Stimulated activated naive CD8-positive, alpha-beta T cell treated with anti-CD3 and anti-CD28 coated beads, Interleukin-15, amount 100 ng/mL, for 72 hours (primary cell): Measurements from ENCODE around the gene OTX2.

ENCODE experiments used
- ATAC-seq: fragments of 150-1000 bp; cut with Tn5 transposase; 2 replicates; pipeline ENCODE4 v1.10.0; 2021; ENCODE audit warnings: mild to moderate bottlenecking, moderate library complexity
- DNase-seq, 2 donors: peaks; one replicate each; pipeline ENCODE4 v3.0.0; 2021 to 2022
- H3K27ac Mint-ChIP-seq, 2 donors: one replicate each; pipeline ENCODE4 v1.8.0; 2022; ENCODE audit warnings: mild to moderate bottlenecking in 2 of 2, mixed read lengths in 2 of 2, moderate library complexity in 2 of 2
- H3K27me3 Mint-ChIP-seq: one replicate; pipeline ENCODE4 v1.8.0; 2022; ENCODE audit warnings: mixed read lengths
- H3K4me1 Mint-ChIP-seq: one replicate; pipeline ENCODE4 v1.8.0; 2022; ENCODE audit warnings: mild to moderate bottlenecking, mixed read lengths
- H3K4me3 Mint-ChIP-seq, 2 donors: one replicate each; pipeline ENCODE4 v1.8.0; 2022; ENCODE audit warnings: mild to moderate bottlenecking in 2 of 2, mixed read lengths in 2 of 2, moderate library complexity in 1 of 2
- H3K9me3 Mint-ChIP-seq, 2 donors: one replicate each; pipeline ENCODE4 v1.8.0; 2022; ENCODE audit warnings: mixed read lengths in 2 of 2

OTX2 gene

DNA sequence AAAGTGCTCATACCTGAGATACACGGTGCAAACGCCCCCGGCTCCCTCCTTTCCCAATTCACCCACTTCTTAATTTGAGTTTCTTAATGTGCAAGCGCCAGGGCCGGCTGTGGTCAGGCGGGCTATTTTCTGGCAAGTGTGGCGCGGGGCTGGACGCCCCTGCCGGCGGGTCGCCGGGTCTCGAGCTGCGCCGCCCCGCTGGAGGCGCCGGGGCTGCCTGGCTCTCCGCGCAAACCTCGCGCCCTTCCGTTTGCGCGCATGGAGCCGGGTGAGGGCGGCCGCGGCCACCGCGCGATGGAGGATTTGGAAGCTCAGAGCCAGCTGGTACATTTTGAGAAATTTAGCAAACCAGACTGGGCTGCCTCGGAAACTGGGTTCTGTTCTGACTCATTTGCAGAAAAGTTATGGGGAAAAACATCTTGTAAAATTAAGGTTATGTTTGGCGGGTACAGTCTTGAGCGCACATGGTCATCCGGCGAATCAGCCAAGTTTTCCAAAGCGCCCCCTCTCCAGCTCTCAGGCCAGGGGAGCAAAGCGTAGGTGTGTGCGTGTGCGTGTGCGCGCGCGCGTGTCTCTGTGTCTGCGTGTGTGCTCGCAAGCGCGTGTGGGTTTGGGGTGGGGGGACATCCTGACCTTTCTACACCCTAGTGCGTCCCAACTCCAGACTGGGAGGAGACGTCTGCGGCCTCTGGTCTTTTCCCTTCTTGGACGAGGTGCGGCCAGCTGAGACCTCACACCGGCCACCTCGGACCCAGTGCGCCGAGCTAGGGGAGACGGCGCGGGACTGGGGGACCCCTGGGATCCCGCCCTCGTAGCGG is 6.5 kb upstream of the OTX2 start:
- no peak for ATAC-seq
- no peaks in the 10 kb centered on the region for H3K9me3 Mint-ChIP-seq
- H3K4me3 Mint-ChIP-seq = no peak overlapping the region
- no peak for DNase-seq
- peaks cover 71% of the 10 kb centered on the region for H3K27me3 Mint-ChIP-seq
- H3K4me1 Mint-ChIP-seq = peaks cover 12% of the 10 kb centered on the region
- H3K27ac Mint-ChIP-seq = no peak overlapping the region

DNA sequence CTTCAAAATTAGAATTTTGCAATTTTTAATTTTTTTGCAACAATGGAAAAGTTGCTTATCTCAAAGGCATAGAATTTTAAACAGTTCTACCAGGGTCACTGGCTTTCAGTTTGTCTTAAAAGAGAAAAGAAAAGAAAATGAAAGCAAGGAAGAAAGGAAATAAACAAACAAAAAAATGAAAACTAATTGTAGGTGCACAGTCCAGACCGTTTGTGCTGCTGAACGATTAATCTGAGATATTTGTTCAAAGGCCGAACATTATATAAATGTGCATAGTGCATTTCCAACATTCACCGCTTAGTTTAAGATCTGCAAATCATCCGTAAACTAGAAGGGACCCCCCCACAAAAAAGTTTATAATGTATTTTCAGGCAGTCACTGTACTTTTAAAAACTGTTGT is 5.5 kb upstream of the OTX2 start:
- Mint-ChIP-seq H3K4me1 (peaks cover 18% of the 10 kb centered on the region), H3K9me3 (peaks cover 0 to 5% of the 10 kb centered on the region in 2 donors), H3K27me3 (peaks cover 73% of the 10 kb centered on the region), H3K27ac (no peak overlapping the region), H3K4me3 (no peak overlapping the region)
- ATAC-seq = no peak
- no peak for DNase-seq

DNA sequence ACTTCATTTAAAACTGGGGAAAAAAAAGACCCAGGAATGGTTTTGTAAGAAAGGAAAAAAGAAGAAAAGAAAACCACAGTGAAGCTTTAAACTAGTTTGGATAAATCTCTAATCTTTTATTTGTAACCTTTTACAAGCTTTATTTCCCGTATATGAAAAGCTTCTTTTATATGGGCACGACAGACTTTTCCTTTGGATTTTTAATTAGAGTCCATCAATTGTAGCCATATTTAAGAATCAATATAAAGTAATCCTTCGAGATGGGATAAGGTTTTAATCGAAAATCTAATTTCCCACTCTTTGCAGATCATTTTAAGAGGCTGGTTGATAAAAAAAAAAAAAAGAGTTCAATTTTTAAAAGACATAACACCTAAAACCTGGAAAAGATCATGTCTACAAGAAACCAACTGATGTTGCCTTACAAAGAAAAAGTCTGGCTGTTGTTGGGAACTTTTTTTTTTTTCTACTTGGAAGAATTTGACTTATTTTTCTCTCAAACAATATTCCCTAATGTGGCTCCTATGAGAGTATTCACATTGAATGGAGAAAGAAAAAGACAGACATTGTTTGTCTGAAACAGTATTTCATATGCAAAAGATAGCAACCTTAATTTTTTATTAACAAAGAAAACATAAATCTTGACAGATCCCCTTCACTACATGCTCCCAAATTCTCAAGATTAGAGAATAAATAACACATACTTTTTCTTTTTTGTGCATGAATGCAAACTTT is 4.9 kb upstream of the OTX2 start:
- Mint-ChIP-seq H3K27me3 (peaks cover 73% of the 10 kb centered on the region), H3K27ac (no peak overlapping the region), H3K4me1 (peaks cover 24% of the 10 kb centered on the region), H3K9me3 (peaks cover under 1 to 5% of the 10 kb centered on the region in 2 donors), H3K4me3 (no peak overlapping the region)
- ATAC-seq (no peak), DNase-seq (no peak)

DNA sequence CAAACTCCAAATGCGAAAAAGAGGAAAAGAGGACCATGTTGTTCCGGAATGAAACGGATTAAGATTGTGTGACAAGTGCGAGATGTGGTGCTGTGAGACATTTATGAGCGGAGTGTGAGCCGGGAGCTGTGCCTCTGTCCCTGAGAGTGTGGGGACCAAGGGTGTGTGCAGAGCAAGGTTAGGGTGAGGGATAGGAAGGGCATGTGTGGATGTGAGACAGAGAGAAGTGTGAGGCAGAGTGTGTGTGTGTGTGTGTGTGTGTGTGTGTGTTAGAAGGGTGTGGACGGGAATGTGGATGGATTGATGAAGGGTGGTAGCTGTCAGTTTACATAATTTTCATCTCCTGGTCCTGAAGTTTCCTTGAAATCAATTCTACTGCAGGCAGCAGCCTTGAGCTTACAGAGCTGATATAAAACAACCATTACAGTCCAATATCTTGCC is 4.3 kb upstream of the OTX2 start:
- DNase-seq (no peak), ATAC-seq (no peak)
- peaks cover 30% of the 10 kb centered on the region for H3K4me1 Mint-ChIP-seq
- H3K27ac Mint-ChIP-seq = no peak overlapping the region
- H3K27me3 Mint-ChIP-seq = peaks cover 75% of the 10 kb centered on the region
- no peak overlapping the region for H3K4me3 Mint-ChIP-seq
- peaks cover 5 to 6% of the 10 kb centered on the region in 2 donors for H3K9me3 Mint-ChIP-seq

DNA sequence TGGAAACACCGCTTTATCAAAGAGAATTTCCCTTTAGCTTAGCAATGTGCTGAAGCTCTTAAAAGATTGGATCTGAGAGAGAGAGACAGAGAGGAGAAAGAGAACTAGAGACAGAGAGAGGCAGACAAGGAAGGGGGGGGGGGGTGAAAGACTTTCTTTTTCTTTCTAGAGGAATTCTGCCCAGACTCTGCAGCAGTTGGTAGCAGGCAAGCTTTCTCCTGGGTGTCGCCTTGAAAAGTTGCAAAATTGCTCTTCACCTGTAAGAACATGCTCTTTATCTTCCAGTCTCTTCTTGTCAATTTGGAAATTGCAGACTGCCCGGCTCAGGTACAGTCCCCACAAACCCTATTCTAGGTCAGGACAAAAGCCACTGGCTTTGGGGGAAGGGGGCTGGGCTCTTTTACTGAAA is 2.9 kb upstream of the OTX2 start:
- ATAC-seq (no peak), DNase-seq (no peak)
- Mint-ChIP-seq H3K27me3 (peaks cover 83% of the 10 kb centered on the region), H3K27ac (no peak overlapping the region), H3K9me3 (peaks cover 5 to 6% of the 10 kb centered on the region in 2 donors), H3K4me3 (no peak overlapping the region), H3K4me1 (peaks cover 35% of the 10 kb centered on the region)

DNA sequence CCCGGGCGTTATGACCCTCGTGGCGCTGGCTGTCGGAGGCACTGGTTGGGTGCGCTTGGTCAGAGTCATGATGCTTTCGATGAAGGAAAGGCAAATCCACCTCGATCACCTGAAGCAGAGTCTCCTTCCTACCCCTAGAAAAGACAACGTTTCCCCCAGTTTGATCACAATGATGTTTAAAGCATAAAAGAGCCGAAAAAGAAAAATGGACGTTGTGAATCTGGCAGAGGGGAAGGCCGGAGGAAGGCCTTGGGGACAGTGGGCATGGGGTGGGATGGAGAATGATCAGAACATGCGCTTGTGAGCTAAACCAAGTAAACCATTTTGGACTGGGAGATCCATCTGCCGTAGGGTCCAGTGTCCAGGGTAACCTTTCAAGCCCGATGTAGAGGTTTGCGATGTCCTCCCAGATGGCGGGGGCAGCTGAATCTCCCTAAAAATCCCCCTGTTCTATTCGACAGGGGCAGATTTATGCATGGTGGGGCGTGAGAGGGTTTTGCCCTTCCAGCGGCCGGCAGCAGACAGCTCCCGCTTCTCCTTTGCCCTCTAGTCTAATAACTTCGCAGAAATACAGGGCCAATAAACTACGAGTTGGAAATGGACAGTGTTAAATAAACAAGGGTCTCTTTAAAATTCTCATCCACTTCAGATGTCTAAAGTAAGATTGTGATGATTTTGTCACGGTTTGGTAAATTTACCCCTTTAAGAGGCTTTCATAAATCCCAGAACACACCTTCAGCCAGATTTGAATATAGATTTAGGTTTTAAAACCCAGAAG is 2.3 kb upstream of the OTX2 start:
- DNase-seq = no peak
- no peak for ATAC-seq
- peaks cover 37% of the 10 kb centered on the region for H3K4me1 Mint-ChIP-seq
- H3K27me3 Mint-ChIP-seq = peaks cover 83% of the 10 kb centered on the region
- H3K4me3 Mint-ChIP-seq = no peak overlapping the region
- H3K27ac Mint-ChIP-seq = no peak overlapping the region
- H3K9me3 Mint-ChIP-seq = peaks cover 5 to 6% of the 10 kb centered on the region in 2 donors

DNA sequence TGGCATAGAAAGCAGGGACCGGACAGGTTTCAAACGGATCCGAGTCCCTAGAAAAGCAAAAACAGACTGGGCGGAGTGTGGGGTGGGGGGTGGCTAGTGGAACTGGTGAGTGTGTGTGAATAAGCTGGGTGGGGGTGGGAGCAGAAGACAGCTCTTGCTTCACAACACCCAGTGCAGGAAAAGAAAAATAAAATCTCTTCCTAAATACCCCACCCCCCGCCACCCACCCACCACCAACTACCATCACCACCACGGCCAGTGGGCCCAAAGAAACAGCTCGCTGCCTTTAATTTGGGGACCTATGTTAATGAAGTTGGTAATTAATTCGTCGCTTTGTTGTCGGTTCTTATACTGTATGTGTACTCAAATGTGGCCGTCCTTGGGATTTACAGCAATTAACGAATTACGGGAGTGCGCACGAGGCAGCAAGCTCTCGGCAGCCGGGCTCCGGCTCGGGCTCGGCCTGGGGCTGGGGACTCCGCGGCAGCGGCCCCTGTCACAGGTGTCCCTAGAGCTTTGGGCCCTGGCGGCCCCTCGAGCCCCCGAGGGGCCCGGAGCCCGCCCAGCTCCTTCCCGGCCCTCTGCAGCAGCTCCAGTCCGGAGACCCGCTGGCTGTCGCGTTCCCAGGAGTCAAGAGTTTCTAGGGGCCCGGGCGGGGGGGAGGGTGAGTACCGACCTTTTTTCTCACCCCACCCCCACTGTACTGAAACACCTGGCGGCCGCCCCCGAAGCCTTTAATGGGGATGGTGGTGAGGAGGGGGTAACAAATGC is 1.5 kb upstream of the OTX2 start:
- Mint-ChIP-seq H3K9me3 (peaks cover 5 to 6% of the 10 kb centered on the region in 2 donors), H3K27ac (no peak overlapping the region), H3K4me1 (peaks cover 42% of the 10 kb centered on the region), H3K27me3 (peaks cover 83% of the 10 kb centered on the region), H3K4me3 (no peak overlapping the region)
- ATAC-seq (no peak), DNase-seq (no peak)

DNA sequence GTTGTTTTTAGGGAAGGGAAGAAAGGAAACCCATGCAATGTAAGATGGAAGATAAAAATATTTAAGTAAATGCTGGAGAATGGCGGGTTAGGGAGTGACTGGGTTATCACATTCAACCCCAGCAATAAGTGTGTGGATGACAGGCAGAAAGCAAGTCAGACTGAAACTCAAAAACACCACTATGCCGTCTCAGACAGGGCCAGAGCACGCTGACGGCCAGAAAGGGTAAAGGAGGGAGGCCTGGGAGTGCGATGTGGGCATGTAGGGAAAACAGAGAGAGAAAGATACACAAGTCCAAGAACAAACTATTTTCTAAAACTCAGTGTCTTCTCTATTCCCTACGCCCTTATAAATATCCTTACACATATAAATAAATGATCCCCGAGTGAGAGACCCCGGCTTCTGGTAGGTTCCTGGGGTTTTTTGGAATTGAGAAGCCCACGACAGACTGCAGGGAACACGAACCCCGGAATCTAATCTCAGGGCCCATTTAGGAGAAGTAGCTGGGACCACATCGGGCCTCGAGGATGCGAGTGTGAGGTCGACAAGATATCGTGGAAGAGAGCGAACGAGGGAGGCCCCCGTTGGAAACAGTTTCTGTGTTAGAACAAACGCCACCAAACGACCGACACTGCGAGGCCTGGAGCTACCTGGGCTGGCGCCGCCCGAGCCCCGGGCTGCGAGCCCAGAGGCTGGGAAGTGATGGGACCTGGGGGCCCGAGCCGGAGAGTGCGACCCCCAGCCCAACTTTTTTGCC is 735 bp upstream of the OTX2 start:
- Mint-ChIP-seq H3K27ac (no peak overlapping the region), H3K4me1 (peaks cover 50% of the 10 kb centered on the region), H3K27me3 (peaks cover 86% of the 10 kb centered on the region), H3K4me3 (no peak overlapping the region), H3K9me3 (peaks cover 5 to 6% of the 10 kb centered on the region in 2 donors)
- DNase-seq (no peak), ATAC-seq (no peak)

DNA sequence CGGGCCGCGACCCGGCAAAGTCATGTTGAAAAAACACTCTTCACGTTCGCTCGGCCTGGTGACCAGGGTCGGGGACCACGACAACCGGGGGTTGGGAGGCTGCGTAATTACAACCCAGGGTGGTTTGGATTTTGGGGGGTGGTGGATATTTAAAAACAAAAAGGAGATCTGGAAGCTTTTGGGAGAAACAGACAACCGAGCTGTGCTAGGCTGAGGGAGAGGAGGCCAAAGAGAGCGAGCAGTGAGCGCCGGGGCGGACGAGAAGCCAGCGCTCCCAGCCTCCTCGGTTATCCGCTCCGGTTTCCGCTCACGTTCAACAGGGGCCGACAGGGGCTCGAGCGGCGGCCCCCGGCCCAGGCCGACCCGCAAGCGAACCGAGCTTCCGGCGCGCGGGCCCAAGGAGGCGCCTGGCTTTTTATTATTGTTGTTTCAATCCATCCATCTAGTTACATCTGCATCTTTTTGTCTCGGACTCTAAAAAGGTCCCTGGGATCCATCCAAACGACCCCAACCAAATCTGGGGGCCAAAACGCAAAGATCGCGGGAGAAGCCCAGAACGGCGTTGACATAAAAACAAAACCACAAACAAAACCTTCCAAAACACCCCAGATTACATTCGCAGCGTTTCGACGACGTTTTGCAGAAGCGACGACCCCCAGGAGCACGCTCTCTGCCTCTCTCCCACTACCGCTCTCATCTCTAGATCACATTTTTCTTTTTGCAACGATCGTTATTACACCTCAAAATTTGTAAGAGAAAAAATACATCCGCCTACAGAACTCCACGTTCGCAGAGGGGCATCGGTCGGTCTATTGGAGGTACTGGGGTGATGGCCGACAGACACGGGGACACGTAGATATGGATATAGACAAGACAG is 771 bp downstream of the OTX2 start:
- H3K4me3 Mint-ChIP-seq = peak overlapping the region; percentile 4 to 68
- peak overlapping the region in 1 of 2 donors; percentile 82 for H3K27ac Mint-ChIP-seq
- no peak for ATAC-seq
- H3K4me1 Mint-ChIP-seq = peaks cover 62% of the 10 kb centered on the region
- peaks cover 97% of the 10 kb centered on the region for H3K27me3 Mint-ChIP-seq
- peaks cover 5 to 16% of the 10 kb centered on the region in 2 donors for H3K9me3 Mint-ChIP-seq
- no peak for DNase-seq

DNA sequence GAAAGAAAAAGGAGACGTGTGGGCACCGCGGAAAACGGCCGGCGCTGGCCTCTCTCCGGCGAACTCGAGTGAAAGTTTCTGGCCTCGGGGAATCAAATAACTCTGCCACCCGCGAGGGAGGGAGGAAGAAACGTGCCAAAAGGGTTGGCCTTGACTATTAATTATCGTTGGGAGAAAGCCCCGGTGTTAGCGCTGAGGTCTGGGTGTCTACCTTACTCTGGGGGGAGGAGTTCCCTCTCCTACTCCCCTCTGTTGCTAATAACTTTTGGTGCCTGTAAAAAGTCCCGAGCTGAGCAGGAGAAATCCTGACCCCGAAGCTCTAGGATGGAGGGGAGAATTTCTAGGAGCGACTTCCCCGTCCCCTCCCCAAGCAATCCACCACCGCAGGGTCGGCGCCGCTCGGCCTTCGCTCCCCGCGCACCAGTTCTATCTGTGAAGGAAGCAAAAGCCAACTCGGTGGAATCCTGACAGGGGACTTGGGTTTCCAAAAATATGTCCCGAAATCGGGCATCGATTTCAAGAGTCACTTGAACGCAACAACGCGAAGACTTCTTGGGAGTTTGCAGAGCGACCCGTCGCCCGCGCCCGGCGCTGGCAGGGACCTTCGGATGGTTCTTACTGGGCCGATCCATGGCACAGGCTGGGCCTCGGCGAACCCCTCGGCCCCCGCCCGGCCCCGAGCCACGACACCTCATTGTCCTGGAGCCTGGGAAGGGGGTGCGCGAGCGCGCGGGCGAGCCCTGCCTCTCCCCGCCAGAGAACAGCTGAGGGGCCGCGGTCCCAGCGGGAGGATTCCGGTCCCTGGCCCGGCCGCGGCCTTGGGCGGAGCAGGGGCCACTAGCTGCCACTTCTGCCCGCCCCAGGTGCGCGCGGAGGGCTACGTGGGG is 1.7 kb downstream of the OTX2 start:
- Mint-ChIP-seq H3K4me1 (peaks cover 66% of the 10 kb centered on the region), H3K27me3 (peaks cover 97% of the 10 kb centered on the region), H3K4me3 (peak overlapping the region; percentile 45 to 64), H3K9me3 (peaks cover 5 to 20% of the 10 kb centered on the region in 2 donors), H3K27ac (peak overlapping the region in 1 of 2 donors; percentile 82)
- no peak for ATAC-seq
- peak in 1 of 2 donors; percentile 3 for DNase-seq

DNA sequence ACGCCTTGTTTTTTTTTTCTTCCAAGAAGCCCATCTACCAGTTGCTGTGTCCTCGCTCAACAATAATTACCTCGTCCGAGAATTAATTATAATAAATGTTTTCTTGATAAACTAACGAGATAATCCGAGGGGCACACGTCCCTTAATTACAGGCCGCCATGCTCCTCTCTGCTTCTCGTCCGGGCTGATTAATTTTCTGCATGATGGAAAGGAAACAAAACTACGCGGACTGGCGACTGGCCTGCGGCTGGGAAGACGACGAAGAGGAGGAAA is 2.2 kb downstream of the OTX2 start:
- DNase-seq (no peak), ATAC-seq (no peak)
- Mint-ChIP-seq H3K4me1 (peaks cover 66% of the 10 kb centered on the region), H3K4me3 (peak overlapping the region; percentile 45 to 64), H3K9me3 (peaks cover 5 to 20% of the 10 kb centered on the region in 2 donors), H3K27ac (peak overlapping the region in 1 of 2 donors; percentile 80), H3K27me3 (peaks cover 97% of the 10 kb centered on the region)

DNA sequence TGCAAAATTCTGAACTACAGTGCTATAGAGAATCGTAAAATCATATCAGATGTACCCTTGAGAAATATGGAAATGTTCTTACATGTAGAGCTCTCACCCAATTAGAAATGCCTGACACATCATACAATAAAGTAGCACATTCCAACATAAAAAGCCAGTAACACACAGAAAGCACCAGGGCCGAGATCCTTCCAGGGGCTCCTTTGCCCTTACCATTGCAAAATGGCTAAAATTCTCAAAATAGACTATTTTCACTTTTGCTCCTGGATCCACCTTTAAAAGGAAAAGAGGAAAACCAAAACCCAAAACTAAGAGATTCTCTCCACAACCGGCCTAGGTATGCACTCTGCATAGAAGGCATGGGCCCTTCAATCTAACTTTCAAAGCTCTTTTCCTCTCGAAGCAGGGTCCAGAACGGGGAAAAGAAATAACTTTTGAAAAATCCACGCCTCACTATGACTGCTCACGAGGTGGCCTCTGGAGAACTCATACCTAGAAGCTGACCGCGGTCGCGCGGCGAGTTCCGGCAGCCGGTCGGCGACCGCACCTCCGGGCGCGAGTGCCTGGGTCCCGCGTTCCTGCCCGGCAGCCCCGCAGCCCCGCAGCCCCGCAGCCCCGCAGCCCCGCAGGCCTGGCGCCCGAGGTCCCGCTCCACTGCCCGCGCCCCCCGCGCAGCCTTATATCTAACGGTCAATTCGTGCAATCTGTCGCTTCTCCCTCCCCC is 2.7 kb downstream of the OTX2 start:
- ATAC-seq (no peak), DNase-seq (no peak)
- Mint-ChIP-seq H3K9me3 (peaks cover 5 to 20% of the 10 kb centered on the region in 2 donors), H3K4me1 (peaks cover 64% of the 10 kb centered on the region), H3K27ac (no peak overlapping the region), H3K27me3 (peaks cover 97% of the 10 kb centered on the region), H3K4me3 (peak overlapping the region; percentile 45 to 64)
